HEK293 (cell line): ENCODE results near the gene ACTRT2.
A peak's percentile ranks its signal among the peaks of the same experiment; 100 is the strongest.

Experiments
- CTCF ChIA-PET: fragments of 350-600 bp; formaldehyde crosslinking; extraction: SDS; loops from one replicate; lab custom pipeline; 2021; ENCODE audit warnings: antibody characterized with exemption; lab: Yijun Ruan, JAX
- POLR2A ChIA-PET: fragments of 300-600 bp; formaldehyde crosslinking; extraction: SDS; loops from one replicate; lab custom pipeline; 2020; ENCODE audit warnings: antibody characterized with exemption, inconsistent platforms; lab: Yijun Ruan, JAX
- H3K27ac ChIP-seq: fragments of 200-500 bp; sonication (Bioruptor generic); 2 replicates; pipeline ENCODE4 v1.5.1; 2014; ENCODE audit warnings: low read depth, low read length, control low read depth, inconsistent platforms; ENCODE audit errors: extremely low read depth
- H3K36me3 ChIP-seq, 2 experiments: fragments of 200-500 bp in 1 of 2; sonication (Bioruptor generic) in 1 of 2; 1 replicate in 1 of 2; 2 replicates in 1 of 2; pipeline ENCODE4 v1.5.1; 2014 to 2017; ENCODE audit warnings: inconsistent platforms in 2 of 2, low read length in 2 of 2; ENCODE audit not compliant: control insufficient read depth in 2 of 2, insufficient read depth in 1 of 2
- H3K4me1 ChIP-seq: fragments of 200-500 bp; sonication (Bioruptor generic); 2 replicates; pipeline ENCODE4 v1.5.1; 2014; ENCODE audit warnings: mild to moderate bottlenecking, low read length, inconsistent platforms; ENCODE audit not compliant: control insufficient read depth, insufficient read depth
- H3K4me3 ChIP-seq: 2 replicates; pipeline ENCODE4 v1.5.1; 2011; ENCODE audit warnings: low read depth, mild to moderate bottlenecking, control low read depth, low read length, moderate library complexity
- H3K9me3 ChIP-seq: fragments of 200-500 bp; sonication (Bioruptor generic); 2 replicates; pipeline ENCODE4 v1.5.1; 2014; ENCODE audit warnings: low read depth, low read length, inconsistent platforms; ENCODE audit not compliant: control insufficient read depth, insufficient read depth
- BCL11A ChIP-seq: fragments of 450-650 bp; formaldehyde crosslinking; IDR thresholded peaks from 2 replicates; pipeline ENCODE4 v1.5.1; 2016; ENCODE audit warnings: low read depth, missing biosample characterization, missing genetic modification characterization
- GLIS1 ChIP-seq: fragments of 450-650 bp; formaldehyde crosslinking; IDR thresholded peaks from 2 replicates; pipeline ENCODE4 v1.5.1; 2016; ENCODE audit warnings: missing biosample characterization, missing genetic modification characterization
- PRDM10 ChIP-seq: fragments of 450-650 bp; formaldehyde crosslinking; IDR thresholded peaks from 2 replicates; pipeline ENCODE4 v1.5.1; 2016; ENCODE audit warnings: missing biosample characterization, missing genetic modification characterization
- SCRT2 ChIP-seq: fragments of 450-650 bp; formaldehyde crosslinking; IDR thresholded peaks from 2 replicates; pipeline ENCODE4 v1.5.1; 2016; ENCODE audit warnings: missing biosample characterization, missing genetic modification characterization
- ZBTB17 ChIP-seq: fragments of 450-650 bp; formaldehyde crosslinking; IDR thresholded peaks from 2 replicates; pipeline ENCODE4 v1.5.1; 2016; ENCODE audit warnings: missing biosample characterization, missing genetic modification characterization
- ZBTB7A ChIP-seq: fragments of 450-650 bp; formaldehyde crosslinking; IDR thresholded peaks from 2 replicates; pipeline ENCODE4 v1.5.1; 2016; ENCODE audit warnings: low read depth, missing biosample characterization, missing genetic modification characterization
- ZNF266 ChIP-seq: fragments of 450-650 bp; formaldehyde crosslinking; IDR thresholded peaks from 2 replicates; pipeline ENCODE4 v1.5.1; 2016; ENCODE audit warnings: missing biosample characterization, missing genetic modification characterization, low read depth
- ZNF341 ChIP-seq: fragments of 450-650 bp; formaldehyde crosslinking; IDR thresholded peaks from 2 replicates; pipeline ENCODE4; 2016; ENCODE audit warnings: low read depth, missing biosample characterization, missing genetic modification characterization
- ZNF571 ChIP-seq: fragments of 450-650 bp; formaldehyde crosslinking; IDR thresholded peaks from 2 replicates; pipeline ENCODE4 v1.5.0; 2017; ENCODE audit warnings: missing biosample characterization, missing genetic modification characterization
- ZNF623 ChIP-seq: fragments of 450-650 bp; formaldehyde crosslinking; IDR thresholded peaks from 2 replicates; pipeline ENCODE4 v1.5.1; 2016; ENCODE audit warnings: missing biosample characterization, missing genetic modification characterization
- TF ChIP-seq, protein P1 (sequence below): fragments of 450-650 bp; formaldehyde crosslinking; IDR thresholded peaks from 2 replicates; pipeline ENCODE4 v1.5.1; 2017; ENCODE audit warnings: missing biosample characterization, mild to moderate bottlenecking, missing genetic modification characterization, moderate library complexity
- TF ChIP-seq, protein P2 (sequence below): fragments of 450-650 bp; formaldehyde crosslinking; IDR thresholded peaks from 2 replicates; pipeline ENCODE4 v1.5.1; 2016; ENCODE audit warnings: missing biosample characterization, missing genetic modification characterization
- TF ChIP-seq, protein P3 (sequence below): fragments of 450-650 bp; formaldehyde crosslinking; IDR thresholded peaks from 2 replicates; pipeline ENCODE4 v1.5.1; 2017; ENCODE audit warnings: missing biosample characterization, missing genetic modification characterization
- TF ChIP-seq, protein P4 (sequence below): fragments of 450-650 bp; formaldehyde crosslinking; IDR thresholded peaks from 2 replicates; pipeline ENCODE4 v1.5.1; 2016; ENCODE audit warnings: missing biosample characterization, missing genetic modification characterization, borderline replicate concordance
- TF ChIP-seq, protein P5 (sequence below): fragments of 450-650 bp; formaldehyde crosslinking; IDR thresholded peaks from 2 replicates; pipeline ENCODE4 v1.5.1; 2017; ENCODE audit warnings: missing biosample characterization, missing genetic modification characterization

Gene ACTRT2

GRCh38 chr1:2986549-2987305 is 34.5 kb upstream of the ACTRT2 start:
- no peaks in the 10 kb centered on the region for H3K9me3 ChIP-seq
- no peak overlapping the region for H3K4me3 ChIP-seq
- no peak overlapping the region for H3K27ac ChIP-seq
- H3K36me3 ChIP-seq: no peaks in the 10 kb centered on the region
- ChIA-PET CTCF (interaction anchor here (0.6 to 1.0 kb wide), 3 partner anchors 13 to 324 kb away, joined by 3 to 4 read pairs (median 4); no protein-coding TSS in a partner anchor), POLR2A (no interaction called here)
- no peaks in the 10 kb centered on the region for H3K4me1 ChIP-seq
- peak; percentile 57; the same call in 1 of the 2 replicates for TF ChIP-seq SCRT2
- TF ChIP-seq, protein P1, sequence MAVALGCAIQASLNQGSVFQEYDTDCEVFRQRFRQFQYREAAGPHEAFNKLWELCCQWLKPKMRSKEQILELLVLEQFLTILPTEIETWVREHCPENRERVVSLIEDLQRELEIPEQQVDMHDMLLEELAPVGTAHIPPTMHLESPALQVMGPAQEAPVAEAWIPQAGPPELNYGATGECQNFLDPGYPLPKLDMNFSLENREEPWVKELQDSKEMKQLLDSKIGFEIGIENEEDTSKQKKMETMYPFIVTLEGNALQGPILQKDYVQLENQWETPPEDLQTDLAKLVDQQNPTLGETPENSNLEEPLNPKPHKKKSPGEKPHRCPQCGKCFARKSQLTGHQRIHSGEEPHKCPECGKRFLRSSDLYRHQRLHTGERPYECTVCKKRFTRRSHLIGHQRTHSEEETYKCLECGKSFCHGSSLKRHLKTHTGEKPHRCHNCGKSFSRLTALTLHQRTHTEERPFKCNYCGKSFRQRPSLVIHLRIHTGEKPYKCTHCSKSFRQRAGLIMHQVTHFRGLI (tag by site-specific recombination): no peak

GRCh38 chr1:2987773-2988172 is 33.5 kb upstream of the ACTRT2 start:
- CTCF ChIA-PET: interaction anchor here (0.6 to 1.0 kb wide), 2 partner anchors 12 to 45 kb away, joined by 4 read pairs; no protein-coding TSS in a partner anchor
- POLR2A ChIA-PET: no interaction called here
- no peak overlapping the region for H3K27ac ChIP-seq
- no peak overlapping the region for H3K4me3 ChIP-seq
- TF ChIP-seq, protein P2, sequence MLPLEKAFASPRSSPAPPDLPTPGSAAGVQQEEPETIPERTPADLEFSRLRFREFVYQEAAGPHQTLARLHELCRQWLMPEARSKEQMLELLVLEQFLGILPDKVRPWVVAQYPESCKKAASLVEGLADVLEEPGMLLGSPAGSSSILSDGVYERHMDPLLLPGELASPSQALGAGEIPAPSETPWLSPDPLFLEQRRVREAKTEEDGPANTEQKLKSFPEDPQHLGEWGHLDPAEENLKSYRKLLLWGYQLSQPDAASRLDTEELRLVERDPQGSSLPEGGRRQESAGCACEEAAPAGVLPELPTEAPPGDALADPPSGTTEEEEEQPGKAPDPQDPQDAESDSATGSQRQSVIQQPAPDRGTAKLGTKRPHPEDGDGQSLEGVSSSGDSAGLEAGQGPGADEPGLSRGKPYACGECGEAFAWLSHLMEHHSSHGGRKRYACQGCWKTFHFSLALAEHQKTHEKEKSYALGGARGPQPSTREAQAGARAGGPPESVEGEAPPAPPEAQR (tag by site-specific recombination): no peak
- TF ChIP-seq BCL11A: no peak
- TF ChIP-seq ZNF266 (tag by site-specific recombination): no peak
- TF ChIP-seq ZBTB17 (tag by site-specific recombination): no peak
- TF ChIP-seq GLIS1 (tag by site-specific recombination): no peak
- TF ChIP-seq ZNF571 (tag by site-specific recombination): no peak
- TF ChIP-seq ZNF623 (tag by site-specific recombination): no peak
- TF ChIP-seq, protein P1 (tag by site-specific recombination): no peak
- TF ChIP-seq, protein P3, sequence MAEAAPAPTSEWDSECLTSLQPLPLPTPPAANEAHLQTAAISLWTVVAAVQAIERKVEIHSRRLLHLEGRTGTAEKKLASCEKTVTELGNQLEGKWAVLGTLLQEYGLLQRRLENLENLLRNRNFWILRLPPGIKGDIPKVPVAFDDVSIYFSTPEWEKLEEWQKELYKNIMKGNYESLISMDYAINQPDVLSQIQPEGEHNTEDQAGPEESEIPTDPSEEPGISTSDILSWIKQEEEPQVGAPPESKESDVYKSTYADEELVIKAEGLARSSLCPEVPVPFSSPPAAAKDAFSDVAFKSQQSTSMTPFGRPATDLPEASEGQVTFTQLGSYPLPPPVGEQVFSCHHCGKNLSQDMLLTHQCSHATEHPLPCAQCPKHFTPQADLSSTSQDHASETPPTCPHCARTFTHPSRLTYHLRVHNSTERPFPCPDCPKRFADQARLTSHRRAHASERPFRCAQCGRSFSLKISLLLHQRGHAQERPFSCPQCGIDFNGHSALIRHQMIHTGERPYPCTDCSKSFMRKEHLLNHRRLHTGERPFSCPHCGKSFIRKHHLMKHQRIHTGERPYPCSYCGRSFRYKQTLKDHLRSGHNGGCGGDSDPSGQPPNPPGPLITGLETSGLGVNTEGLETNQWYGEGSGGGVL (tag by site-specific recombination): no peak
- TF ChIP-seq, protein P4, sequence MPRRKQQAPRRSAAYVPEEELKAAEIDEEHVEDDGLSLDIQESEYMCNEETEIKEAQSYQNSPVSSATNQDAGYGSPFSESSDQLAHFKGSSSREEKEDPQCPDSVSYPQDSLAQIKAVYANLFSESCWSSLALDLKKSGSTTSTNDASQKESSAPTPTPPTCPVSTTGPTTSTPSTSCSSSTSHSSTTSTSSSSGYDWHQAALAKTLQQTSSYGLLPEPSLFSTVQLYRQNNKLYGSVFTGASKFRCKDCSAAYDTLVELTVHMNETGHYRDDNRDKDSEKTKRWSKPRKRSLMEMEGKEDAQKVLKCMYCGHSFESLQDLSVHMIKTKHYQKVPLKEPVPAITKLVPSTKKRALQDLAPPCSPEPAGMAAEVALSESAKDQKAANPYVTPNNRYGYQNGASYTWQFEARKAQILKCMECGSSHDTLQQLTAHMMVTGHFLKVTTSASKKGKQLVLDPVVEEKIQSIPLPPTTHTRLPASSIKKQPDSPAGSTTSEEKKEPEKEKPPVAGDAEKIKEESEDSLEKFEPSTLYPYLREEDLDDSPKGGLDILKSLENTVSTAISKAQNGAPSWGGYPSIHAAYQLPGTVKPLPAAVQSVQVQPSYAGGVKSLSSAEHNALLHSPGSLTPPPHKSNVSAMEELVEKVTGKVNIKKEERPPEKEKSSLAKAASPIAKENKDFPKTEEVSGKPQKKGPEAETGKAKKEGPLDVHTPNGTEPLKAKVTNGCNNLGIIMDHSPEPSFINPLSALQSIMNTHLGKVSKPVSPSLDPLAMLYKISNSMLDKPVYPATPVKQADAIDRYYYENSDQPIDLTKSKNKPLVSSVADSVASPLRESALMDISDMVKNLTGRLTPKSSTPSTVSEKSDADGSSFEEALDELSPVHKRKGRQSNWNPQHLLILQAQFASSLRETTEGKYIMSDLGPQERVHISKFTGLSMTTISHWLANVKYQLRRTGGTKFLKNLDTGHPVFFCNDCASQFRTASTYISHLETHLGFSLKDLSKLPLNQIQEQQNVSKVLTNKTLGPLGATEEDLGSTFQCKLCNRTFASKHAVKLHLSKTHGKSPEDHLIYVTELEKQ (tag by site-specific recombination): no peak
- TF ChIP-seq PRDM10: no peak
- TF ChIP-seq, protein P5, sequence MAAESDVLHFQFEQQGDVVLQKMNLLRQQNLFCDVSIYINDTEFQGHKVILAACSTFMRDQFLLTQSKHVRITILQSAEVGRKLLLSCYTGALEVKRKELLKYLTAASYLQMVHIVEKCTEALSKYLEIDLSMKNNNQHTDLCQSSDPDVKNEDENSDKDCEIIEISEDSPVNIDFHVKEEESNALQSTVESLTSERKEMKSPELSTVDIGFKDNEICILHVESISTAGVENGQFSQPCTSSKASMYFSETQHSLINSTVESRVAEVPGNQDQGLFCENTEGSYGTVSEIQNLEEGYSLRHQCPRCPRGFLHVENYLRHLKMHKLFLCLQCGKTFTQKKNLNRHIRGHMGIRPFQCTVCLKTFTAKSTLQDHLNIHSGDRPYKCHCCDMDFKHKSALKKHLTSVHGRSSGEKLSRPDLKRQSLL (tag by site-specific recombination): no peak
- no peak for TF ChIP-seq ZNF341 (tag by site-specific recombination)
- no peak for TF ChIP-seq ZBTB7A (tag by site-specific recombination)
- TF ChIP-seq, all 188 proteins: peak for 0
- H3K4me1 ChIP-seq: no peaks in the 10 kb centered on the region
- H3K9me3 ChIP-seq: no peaks in the 10 kb centered on the region
- H3K36me3 ChIP-seq: no peaks in the 10 kb centered on the region
